NCI-H226 (cell line): ENCODE data around the gene SORCS2.

Source experiments
- DNase-seq: peaks from one replicate; pipeline ENCODE4 v3.0.0-alpha.2; 2015

Gene SORCS2

GRCh38 chr4:7420661-7421040, 228.3 kb downstream of the SORCS2 start:
- DNase-seq: no peak

GRCh38 chr4:7421356-7422150, 229.2 kb downstream of the SORCS2 start:
- no peak for DNase-seq

- DNase-seq: no peak
These were observed 230.0 kb downstream of the SORCS2 start for GRCh38 chr4:7422151-7422897.

- no peak for DNase-seq
These were observed 230.5 kb downstream of the SORCS2 start for GRCh38 chr4:7422898-7423180.

- no peak for DNase-seq
These were observed 231.1 kb downstream of the SORCS2 start for GRCh38 chr4:7423391-7423790.

- no peak for DNase-seq
These were observed 231.6 kb downstream of the SORCS2 start for GRCh38 chr4:7423801-7424552.

GRCh38 chr4:7424553-7425111, 232.3 kb downstream of the SORCS2 start:
- DNase-seq: no peak

GRCh38 chr4:7425124-7425523, 232.8 kb downstream of the SORCS2 start:
- no peak for DNase-seq

- no peak for DNase-seq
These were observed 233.5 kb downstream of the SORCS2 start for GRCh38 chr4:7425591-7426468.

- DNase-seq: no peak
These were observed 234.3 kb downstream of the SORCS2 start for GRCh38 chr4:7426525-7427171.

GRCh38 chr4:7427361-7427760, 235.0 kb downstream of the SORCS2 start:
- no peak for DNase-seq

GRCh38 chr4:7427831-7428260, 235.5 kb downstream of the SORCS2 start:
- DNase-seq: no peak

- DNase-seq: no peak
These were observed 236.1 kb downstream of the SORCS2 start for GRCh38 chr4:7428261-7429068.

- no peak for DNase-seq
These were observed 236.7 kb downstream of the SORCS2 start for GRCh38 chr4:7429069-7429416.

- no peak for DNase-seq
These were observed 237.3 kb downstream of the SORCS2 start for GRCh38 chr4:7429601-7430078.

- DNase-seq: peak; percentile 48
These were observed 238.1 kb downstream of the SORCS2 start for GRCh38 chr4:7430368-7430964.

- DNase-seq: no peak
These were observed 238.8 kb downstream of the SORCS2 start for GRCh38 chr4:7430965-7431695.

- no peak for DNase-seq
These were observed 239.6 kb downstream of the SORCS2 start for GRCh38 chr4:7431696-7432530.
